Kidney epithelial cell (primary cell): ENCODE results near the gene CACNA1F. TPM values are rescaled to one million over a fixed set of nuclear protein-coding genes. Genes with fewer than 3 reads are reported as not detected.

ENCODE experiments used
- DNase-seq: peaks from one replicate; pipeline ENCODE4 v3.0.0-alpha.2; 2010; ENCODE audit warnings: low read depth
- H3K27me3 ChIP-seq: 2 replicates; pipeline ENCODE4 v1.6.0; 2011; ENCODE audit warnings: low read length; ENCODE audit not compliant: control insufficient read depth, insufficient read depth
- H3K36me3 ChIP-seq: 2 replicates; pipeline ENCODE4 v1.5.1; 2011; ENCODE audit warnings: low read length; ENCODE audit not compliant: control insufficient read depth, insufficient read depth
- H3K4me3 ChIP-seq: 2 replicates; pipeline ENCODE4 v1.5.1; 2011; ENCODE audit warnings: low read depth, mild to moderate bottlenecking, control low read depth, low read length
- total RNA-seq: library from RNA; depleted of rRNA; stranded (reverse); fragments of >200 nt; gene quantifications from 2 replicates; pipeline ENCODE4 v1.2.3, GENCODE V29; 2015
- TF ChIP-seq, protein P1 (sequence below): IDR thresholded peaks from 2 replicates; pipeline ENCODE4 v1.5.1; 2011; ENCODE audit warnings: mild to moderate bottlenecking, moderate library complexity, low read length, control low read depth, inconsistent platforms; ENCODE audit not compliant: insufficient read depth, poor library complexity, severe bottlenecking

Gene CACNA1F
- total RNA-seq, 1 donor from 2014 or later, result not detected

DNA sequence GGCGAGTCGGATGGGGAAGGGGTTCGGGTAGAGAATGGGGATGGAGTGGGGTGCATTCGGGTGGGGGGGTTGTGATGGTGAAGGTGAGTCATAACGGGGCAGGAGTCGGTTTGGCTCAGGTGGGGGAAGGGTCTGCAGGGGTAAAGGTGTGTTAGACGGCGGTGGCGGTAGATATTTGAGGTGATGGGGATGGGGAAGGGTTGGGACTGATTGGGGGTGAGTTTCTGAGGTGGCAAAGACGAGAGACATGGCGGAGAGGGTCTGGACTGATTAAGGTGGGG is 33.9 kb downstream of the CACNA1F start:
- TF ChIP-seq, protein P1, sequence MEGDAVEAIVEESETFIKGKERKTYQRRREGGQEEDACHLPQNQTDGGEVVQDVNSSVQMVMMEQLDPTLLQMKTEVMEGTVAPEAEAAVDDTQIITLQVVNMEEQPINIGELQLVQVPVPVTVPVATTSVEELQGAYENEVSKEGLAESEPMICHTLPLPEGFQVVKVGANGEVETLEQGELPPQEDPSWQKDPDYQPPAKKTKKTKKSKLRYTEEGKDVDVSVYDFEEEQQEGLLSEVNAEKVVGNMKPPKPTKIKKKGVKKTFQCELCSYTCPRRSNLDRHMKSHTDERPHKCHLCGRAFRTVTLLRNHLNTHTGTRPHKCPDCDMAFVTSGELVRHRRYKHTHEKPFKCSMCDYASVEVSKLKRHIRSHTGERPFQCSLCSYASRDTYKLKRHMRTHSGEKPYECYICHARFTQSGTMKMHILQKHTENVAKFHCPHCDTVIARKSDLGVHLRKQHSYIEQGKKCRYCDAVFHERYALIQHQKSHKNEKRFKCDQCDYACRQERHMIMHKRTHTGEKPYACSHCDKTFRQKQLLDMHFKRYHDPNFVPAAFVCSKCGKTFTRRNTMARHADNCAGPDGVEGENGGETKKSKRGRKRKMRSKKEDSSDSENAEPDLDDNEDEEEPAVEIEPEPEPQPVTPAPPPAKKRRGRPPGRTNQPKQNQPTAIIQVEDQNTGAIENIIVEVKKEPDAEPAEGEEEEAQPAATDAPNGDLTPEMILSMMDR, result no peak

DNA sequence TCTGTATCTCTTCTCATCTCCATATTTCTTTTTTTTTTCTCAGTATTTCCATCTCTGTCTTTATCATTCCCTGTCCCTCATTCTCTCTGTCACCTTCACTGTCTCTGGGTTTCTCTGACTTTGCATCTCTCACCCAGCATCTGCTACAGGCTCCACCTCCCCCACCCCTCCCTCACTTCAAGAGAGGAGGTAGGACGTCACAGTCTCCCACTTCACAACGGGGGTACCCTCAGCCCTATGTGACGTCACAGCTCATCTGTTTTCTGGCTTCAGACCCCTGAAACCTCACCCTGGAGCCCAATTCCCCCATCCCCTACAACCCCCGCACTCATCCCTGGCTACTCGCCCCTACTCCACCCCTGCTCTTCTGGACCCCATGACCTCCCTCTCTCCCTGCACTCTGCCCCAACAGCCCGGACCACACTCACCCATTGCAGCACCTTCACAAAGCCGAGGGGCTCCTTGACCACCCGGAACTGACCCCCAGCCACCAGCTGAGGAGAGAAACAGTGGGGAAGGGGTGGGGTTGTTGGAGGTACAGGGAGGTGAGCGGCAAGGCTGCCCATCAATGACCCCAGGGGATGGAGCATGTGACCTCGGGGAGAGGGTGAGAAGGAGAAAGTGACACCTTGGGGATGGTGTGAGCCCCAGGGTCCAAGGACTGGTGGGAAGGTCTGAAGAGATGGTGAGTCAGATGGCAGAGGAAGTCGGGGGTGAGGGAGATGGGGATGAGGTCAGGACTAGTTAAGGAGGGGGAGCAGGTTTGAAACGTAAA is 34.4 kb downstream of the CACNA1F start:
- Histone ChIP-seq H3K36me3 (no peaks in the 10 kb centered on the region), H3K4me3 (no peak overlapping the region), H3K27me3 (peaks cover 5% of the 10 kb centered on the region)
- DNase-seq, result no peak
- TF ChIP-seq, protein P1, result no peak

More for the DNA sequence above, 33.9 kb downstream of the CACNA1F start:
- Histone ChIP-seq H3K36me3 (no peaks in the 10 kb centered on the region), H3K27me3 (peaks cover 5% of the 10 kb centered on the region), H3K4me3 (no peak overlapping the region)
- no peak for DNase-seq

DNA sequence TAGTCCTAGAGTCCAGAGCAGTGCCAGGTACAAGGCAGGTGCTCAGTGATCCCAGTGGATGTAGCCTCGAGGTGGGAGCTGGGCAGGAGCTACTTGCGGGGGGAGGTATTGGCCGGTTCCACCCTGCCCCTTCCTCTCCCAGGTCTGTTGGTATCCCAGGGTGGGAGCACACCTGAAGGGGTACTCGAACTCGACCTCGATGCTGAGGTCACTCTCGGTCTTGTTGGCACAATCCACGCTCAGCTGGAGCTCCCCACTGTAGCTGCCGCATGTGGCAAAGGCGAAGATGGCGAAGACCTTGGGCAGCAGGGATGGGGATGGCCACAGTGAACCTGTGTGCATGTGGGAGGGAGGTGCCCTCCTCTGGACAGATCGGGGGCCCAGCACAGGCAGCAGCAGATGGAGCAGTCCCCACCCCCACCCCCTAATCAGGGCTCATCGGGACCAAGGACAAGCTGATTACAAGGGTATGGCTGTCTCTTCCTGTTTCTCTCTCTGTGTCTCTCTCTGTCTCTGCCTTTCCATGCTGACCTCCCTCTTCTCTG is 35.5 kb downstream of the CACNA1F start:
- Histone ChIP-seq H3K4me3 (no peak overlapping the region), H3K36me3 (no peaks in the 10 kb centered on the region), H3K27me3 (peaks cover 5% of the 10 kb centered on the region)
- no peak for DNase-seq
- TF ChIP-seq, protein P1, result no peak

DNA sequence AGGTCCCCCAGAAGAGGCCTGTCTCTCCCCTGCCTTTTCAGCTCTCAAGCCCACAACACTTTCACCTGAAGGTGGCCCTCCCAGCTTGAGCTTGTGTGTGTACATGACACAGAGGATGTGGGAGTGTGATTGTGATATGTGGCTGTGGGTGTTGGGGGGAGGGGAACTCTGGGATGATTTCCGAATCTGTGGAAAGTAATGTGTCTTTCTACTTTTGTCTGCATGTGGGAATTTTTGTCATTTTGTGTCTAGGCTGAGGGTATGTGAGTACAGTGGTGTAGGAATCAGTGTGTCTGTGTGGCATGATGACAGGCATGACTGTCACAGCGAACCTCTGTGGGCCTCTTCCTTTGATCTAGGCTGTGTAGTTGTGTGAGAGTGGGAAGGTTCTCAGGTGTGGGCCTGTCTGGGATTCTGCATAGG is 39.6 kb downstream of the CACNA1F start:
- no peaks in the 10 kb centered on the region for H3K36me3 ChIP-seq
- no peak overlapping the region for H3K4me3 ChIP-seq
- H3K27me3 ChIP-seq, result peaks cover 2% of the 10 kb centered on the region
- no peak for DNase-seq
- TF ChIP-seq, protein P1, result no peak

DNA sequence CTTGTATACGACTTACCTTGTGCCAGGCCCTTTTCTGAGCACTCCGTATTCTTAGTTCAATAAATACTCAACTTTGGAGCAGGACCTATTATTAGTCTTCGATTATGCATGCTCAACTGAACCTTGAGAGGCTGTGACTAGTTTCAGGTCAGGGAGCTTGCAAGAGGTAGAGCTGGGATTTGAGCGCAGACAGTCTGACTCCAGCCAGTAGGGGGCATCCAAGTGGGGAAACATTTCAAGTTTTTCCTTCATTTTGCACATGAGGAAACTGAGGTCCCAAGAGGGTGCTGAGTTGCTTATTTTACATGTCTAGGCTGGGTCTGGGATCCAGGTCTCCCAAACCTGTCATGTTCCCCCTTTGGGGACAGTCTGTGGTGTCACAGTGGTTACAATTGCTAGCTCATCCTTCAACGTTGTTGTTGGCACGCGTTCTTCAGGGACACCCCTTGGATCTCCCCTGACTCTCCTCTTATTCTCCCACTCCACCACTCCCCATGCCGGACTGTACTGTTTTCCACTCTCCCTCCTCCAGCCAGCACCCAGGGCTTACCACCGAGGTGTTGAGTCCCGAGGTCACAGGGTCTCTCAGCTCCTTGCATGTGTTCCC is 40.3 kb downstream of the CACNA1F start:
- TF ChIP-seq, protein P1, result peak; percentile 51
- H3K4me3 ChIP-seq, result no peak overlapping the region
- DNase-seq, result no peak

More for the DNA sequence above, 40.3 kb downstream of the CACNA1F start:
- H3K36me3 ChIP-seq, result no peaks in the 10 kb centered on the region
- H3K27me3 ChIP-seq, result peaks cover 1% of the 10 kb centered on the region
